ENCODE measurements around the gene TEK. TPM values are rescaled to one million over a fixed set of nuclear protein-coding genes. Genes with fewer than 3 reads are reported as not detected.

Gene TEK
- total and polyA plus RNA-seq, 10 of the 15 experiments (the other 5 are each of a cell fraction or from before 2014, with no cell fraction given) = not detected

DNA sequence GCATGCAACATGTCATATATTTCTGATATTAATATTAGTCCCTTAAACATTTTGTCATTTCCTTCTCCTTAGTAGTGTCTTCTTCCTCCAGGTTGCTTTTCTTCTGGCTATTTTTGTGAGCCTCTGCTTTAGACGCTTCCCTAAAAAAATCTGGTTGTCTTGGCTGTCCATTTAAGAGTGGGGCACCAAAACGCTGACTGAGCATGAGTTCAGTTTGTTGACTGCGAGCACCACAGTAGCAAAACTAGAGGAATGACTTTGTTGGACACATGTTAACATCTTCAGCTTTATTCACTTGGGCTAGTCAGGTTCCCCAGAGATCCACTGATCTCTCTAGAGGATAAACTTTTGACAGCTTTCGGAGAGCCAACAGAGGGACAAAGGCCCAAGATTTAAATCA, 19.3 kb upstream of the TEK start:
- Histone ChIP-seq H4K20me1 (ENCODE audit: control insufficient read depth, insufficient read depth) (no peaks in the 10 kb centered on the region), H3K36me3 (ENCODE audit: control insufficient read depth in 2 of 2, insufficient read depth in 2 of 2, low read length in 1 of 2) (no peaks in the 10 kb centered on the region), H3K27me3 (replicated peaks in 1 of 2; ENCODE audit: control insufficient read depth in 2 of 2, insufficient read depth in 2 of 2, low read length in 1 of 2) (no peaks in the 10 kb centered on the region; a peak in 1 of 4 replicates), H3K79me2 (ENCODE audit: control insufficient read depth, insufficient read depth, low read length) (no peaks in the 10 kb centered on the region), H3K9ac (ENCODE audit: control insufficient read depth, insufficient read depth, low read length) (no peak overlapping the region), H3K4me1 (ENCODE audit: control insufficient read depth, insufficient read depth, low read length) (no peaks in the 10 kb centered on the region), H3K4me3 (no peak overlapping the region), H3K27ac (ENCODE audit: control insufficient read depth, insufficient read depth) (no peak overlapping the region), H2AFZ (ENCODE audit: control insufficient read depth, low read depth, low read length) (no peak overlapping the region), H3K4me2 (ENCODE audit: control insufficient read depth, insufficient read depth) (no peak overlapping the region), H3K9me3 (replicated peaks; ENCODE audit: control insufficient read depth, insufficient read depth, low read length) (no peaks in the 10 kb centered on the region)
- FAIRE-seq (no peak), DNase-seq (ENCODE audit: low read depth, low spot score) (no peak), ATAC-seq (no peak)
- no TSS peak for BruUV-seq (replicated peaks)
- intact Hi-C loops (cut with micrococcal nuclease; ENCODE audit: unreplicated experiment) (no loop called here), in situ Hi-C loops (cut with MboI) (no loop called here)
- 8% methylated on average over 4 of the region's 4 CpGs for WGBS (ENCODE audit: insufficient coverage, insufficient replicate concordance, low lambda C conversion rate, missing lambda C conversion rate)
- ChIA-PET SMC1A (ENCODE audit: uncharacterized antibody, unreplicated experiment) (no interaction called here), RAD21 (ENCODE audit: unreplicated experiment) (no interaction called here), CTCF (no interaction called here), POLR2A (no interaction called here)
- TF ChIP-seq IKZF1 (conservative IDR thresholded peaks at IDR 0.05) = no peak

DNA sequence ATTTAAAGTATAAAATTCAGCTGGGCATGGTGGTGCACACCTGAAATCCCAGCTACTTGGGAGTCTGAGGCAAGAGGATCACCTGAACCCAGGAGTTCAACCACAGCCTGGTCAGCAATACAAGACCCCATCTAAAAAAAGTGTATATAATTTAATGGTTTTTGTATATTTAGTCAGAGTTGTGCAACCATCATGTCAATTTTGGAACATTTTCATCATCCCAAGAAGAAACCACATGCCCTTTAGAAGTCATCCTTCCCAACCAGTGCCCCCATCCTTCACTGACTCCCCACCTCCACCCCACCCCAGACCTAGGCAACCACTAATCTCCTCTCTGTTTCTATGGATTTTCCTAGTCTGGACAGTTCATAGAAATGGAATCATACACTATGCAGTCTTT, 18.8 kb upstream of the TEK start:
- CTCF ChIA-PET = no interaction called here

More for the DNA sequence above, 18.8 kb upstream of the TEK start:
- no peak overlapping the region for H2AFZ ChIP-seq (ENCODE audit: control insufficient read depth, low read depth, low read length)
- no peaks in the 10 kb centered on the region for H3K79me2 ChIP-seq (ENCODE audit: control insufficient read depth, insufficient read depth, low read length)
- FAIRE-seq (no peak), ATAC-seq (no peak), DNase-seq (ENCODE audit: low read depth, low spot score) (no peak)
- no peaks in the 10 kb centered on the region for H3K4me1 ChIP-seq (ENCODE audit: control insufficient read depth, insufficient read depth, low read length)
- H3K9ac ChIP-seq (ENCODE audit: control insufficient read depth, insufficient read depth, low read length) = no peak overlapping the region
- H3K27ac ChIP-seq (ENCODE audit: control insufficient read depth, insufficient read depth) = no peak overlapping the region
- intact Hi-C loops (cut with micrococcal nuclease; ENCODE audit: unreplicated experiment) (no loop called here), in situ Hi-C loops (cut with MboI) (no loop called here)
- RAD21 ChIA-PET (ENCODE audit: unreplicated experiment) = no interaction called here
- no peaks in the 10 kb centered on the region for H4K20me1 ChIP-seq (ENCODE audit: control insufficient read depth, insufficient read depth)
- H3K9me3 ChIP-seq (replicated peaks; ENCODE audit: control insufficient read depth, insufficient read depth, low read length) = no peaks in the 10 kb centered on the region
- H3K4me2 ChIP-seq (ENCODE audit: control insufficient read depth, insufficient read depth) = no peak overlapping the region
- H3K36me3 ChIP-seq (ENCODE audit: control insufficient read depth in 2 of 2, insufficient read depth in 2 of 2, low read length in 1 of 2) = no peaks in the 10 kb centered on the region
- SMC1A ChIA-PET (ENCODE audit: uncharacterized antibody, unreplicated experiment) = no interaction called here
- POLR2A ChIA-PET = no interaction called here
- BruUV-seq (replicated peaks) = no TSS peak
- H3K27me3 ChIP-seq (replicated peaks in 1 of 2; ENCODE audit: control insufficient read depth in 2 of 2, insufficient read depth in 2 of 2, low read length in 1 of 2) = no peaks in the 10 kb centered on the region; a peak in 1 of 4 replicates
- no peak overlapping the region for H3K4me3 ChIP-seq
- TF ChIP-seq ATF7 (IDR thresholded peaks at IDR 0.05; ENCODE audit: low read depth) = no peak
- no peak for TF ChIP-seq CBX5 (IDR thresholded peaks at IDR 0.05; ENCODE audit: low read depth)

Measured in GM12878 (cell line).